HG03432 (cell line): ENCODE data around the gene RIOK3.
A peak's percentile ranks its signal among the peaks of the same experiment; 100 is the strongest.
"Not testable (repeated sequence)": the region's sequence is repeated elsewhere in the genome, so short reads cannot be mapped to it uniquely, and the experiment has no call there.

Source experiments
- ATAC-seq: cut with Tn5 transposase; IDR thresholded peaks from one replicate; pipeline ENCODE4 v1.9.1; 2021; ENCODE audit warnings: mild to moderate bottlenecking, moderate library complexity; ENCODE audit not compliant: unreplicated experiment

Gene RIOK3

GRCh38 chr18:23451011-23451410 lies 2.1 kb upstream of the RIOK3 start:
- no peak for ATAC-seq

- ATAC-seq, result no peak
Measured at GRCh38 chr18:23451491-23451890, 1.6 kb upstream of the RIOK3 start.

- ATAC-seq, result no peak
Measured at GRCh38 chr18:23452347-23452727, 750 bp upstream of the RIOK3 start.

GRCh38 chr18:23453680-23454058 lies 582 bp downstream of the RIOK3 start:
- ATAC-seq, result no peak

- no peak for ATAC-seq
Measured at GRCh38 chr18:23456835-23457234, 3.7 kb downstream of the RIOK3 start.

GRCh38 chr18:23458830-23459529 lies 5.9 kb downstream of the RIOK3 start:
- no peak for ATAC-seq

GRCh38 chr18:23459530-23459921 lies 6.4 kb downstream of the RIOK3 start:
- ATAC-seq, result no peak

- ATAC-seq, result no peak
Measured at GRCh38 chr18:23460285-23461273, 7.5 kb downstream of the RIOK3 start.

- no peak for ATAC-seq
Measured at GRCh38 chr18:23462876-23463275, 9.8 kb downstream of the RIOK3 start.

- no peak for ATAC-seq
Measured at GRCh38 chr18:23468753-23469459, 15.8 kb downstream of the RIOK3 start.

GRCh38 chr18:23470620-23471387 lies 17.7 kb downstream of the RIOK3 start:
- ATAC-seq, result no peak

- ATAC-seq, result no peak
Measured at GRCh38 chr18:23471486-23471885, 18.4 kb downstream of the RIOK3 start.

GRCh38 chr18:23479829-23480505 lies 26.9 kb downstream of the RIOK3 start:
- ATAC-seq, result peak; percentile 53

- ATAC-seq, result no peak
Measured at GRCh38 chr18:23484561-23485182, 31.6 kb downstream of the RIOK3 start.

- no peak for ATAC-seq
Measured at GRCh38 chr18:23485386-23485785, 32.3 kb downstream of the RIOK3 start.

GRCh38 chr18:23487738-23488570 lies 34.9 kb downstream of the RIOK3 start:
- peak; percentile 86 for ATAC-seq

GRCh38 chr18:23489586-23489985 lies 36.5 kb downstream of the RIOK3 start:
- ATAC-seq, result not testable (repeated sequence)

GRCh38 chr18:23493654-23494053 lies 40.6 kb downstream of the RIOK3 start:
- no peak for ATAC-seq

- ATAC-seq, result no peak
Measured at GRCh38 chr18:23494992-23495391, 41.9 kb downstream of the RIOK3 start.
